ENCODE measurements around the gene SMTNL1. TPM values are rescaled to one million over a fixed set of nuclear protein-coding genes. Genes with fewer than 3 reads are reported as not detected.

The SMTNL1 gene
- total and polyA plus RNA-seq, 8 donors: not detected

GRCh38 chr11:57499413-57499982 is 37.9 kb upstream of the SMTNL1 start:
- WGBS, 2 donors: 1% methylated on average over 31 to 34 of the region's 35 CpGs
- DNase-seq (peak; percentile 97 to 99 (median 98)), ATAC-seq (peak; percentile 80 to 92 (median 82)), FAIRE-seq (peak; percentile 17)
- Histone ChIP-seq H3K36me3 (peaks cover 0 to 12% (median 0%) of the 10 kb centered on the region in 3 donors), H3K27ac (peak overlapping the region; percentile 69 to 85 (median 76)), H3K9me3 (no peaks in the 10 kb centered on the region), H3K27me3 (no peaks in the 10 kb centered on the region), H3K4me3 (peak overlapping the region in 2 of 4 donors; percentile 6 to 26), H3K4me1 (peaks cover 71 to 87% (median 81%) of the 10 kb centered on the region in 3 donors)
- no peak for TF ChIP-seq CTCF (IDR thresholded peaks at IDR 0.05)
- intact Hi-C loops (cut with DNase I): no loop called here

- ATAC-seq: peak; percentile 3 to 19 (median 14)
- Histone ChIP-seq H3K4me1 (peaks cover 69 to 88% (median 83%) of the 10 kb centered on the region in 3 donors), H3K27me3 (no peaks in the 10 kb centered on the region), H3K27ac (peak overlapping the region; percentile 69 to 85 (median 76)), H3K9me3 (no peaks in the 10 kb centered on the region), H3K36me3 (peaks cover 0 to 14% (median 0%) of the 10 kb centered on the region in 3 donors), H3K4me3 (peak overlapping the region in 2 of 4 donors; percentile 6 to 26)
- 12 to 19% methylated on average over 12 of the region's 12 CpGs for WGBS, 2 donors
- FAIRE-seq: no peak
- no peak for TF ChIP-seq CTCF (IDR thresholded peaks at IDR 0.05)
- intact Hi-C loops (cut with DNase I): no loop called here
- DNase-seq: peak in 1 of 6 donors; percentile 22
These were observed 37.4 kb upstream of the SMTNL1 start for GRCh38 chr11:57499983-57500461.

GRCh38 chr11:57500515-57500914 is 36.9 kb upstream of the SMTNL1 start:
- Histone ChIP-seq H3K36me3 (peaks cover 0 to 13% (median 0%) of the 10 kb centered on the region in 3 donors), H3K4me3 (no peak overlapping the region), H3K9me3 (no peaks in the 10 kb centered on the region), H3K4me1 (peaks cover 64 to 88% (median 84%) of the 10 kb centered on the region in 3 donors), H3K27me3 (no peaks in the 10 kb centered on the region), H3K27ac (peak overlapping the region; percentile 69 to 85 (median 76))
- ATAC-seq: peak; percentile 25 to 38 (median 28)
- intact Hi-C loops (cut with DNase I): no loop called here
- 42 to 43% methylated on average over 8 of the region's 8 CpGs for WGBS, 2 donors
- TF ChIP-seq CTCF (IDR thresholded peaks at IDR 0.05): no peak
- no peak for FAIRE-seq
- peak; percentile 71 to 92 (median 82) for DNase-seq

- no peak for FAIRE-seq
- Histone ChIP-seq H3K4me1 (peaks cover 60 to 87% (median 83%) of the 10 kb centered on the region in 3 donors), H3K4me3 (no peak overlapping the region), H3K27me3 (no peaks in the 10 kb centered on the region), H3K9me3 (no peaks in the 10 kb centered on the region), H3K36me3 (peaks cover 0 to 9% (median 0%) of the 10 kb centered on the region in 3 donors), H3K27ac (peak overlapping the region; percentile 69 to 85 (median 76))
- DNase-seq: peak in 3 of 6 donors; percentile 40 to 70 (median 46)
- WGBS, 2 donors: 60 to 63% methylated on average over 13 to 15 of the region's 15 CpGs
- intact Hi-C loops (cut with DNase I): no loop called here
- ATAC-seq: no peak
- no peak for TF ChIP-seq CTCF (IDR thresholded peaks at IDR 0.05)
These were observed 36.5 kb upstream of the SMTNL1 start for GRCh38 chr11:57500926-57501325.

GRCh38 chr11:57501953-57502352 is 35.4 kb upstream of the SMTNL1 start:
- Histone ChIP-seq H3K4me1 (peaks cover 50 to 78% (median 75%) of the 10 kb centered on the region in 3 donors), H3K27me3 (no peaks in the 10 kb centered on the region), H3K36me3 (peaks cover 0 to 5% (median 0%) of the 10 kb centered on the region in 3 donors), H3K4me3 (no peak overlapping the region), H3K27ac (peak overlapping the region; percentile 69 to 85 (median 76)), H3K9me3 (no peaks in the 10 kb centered on the region)
- FAIRE-seq (no peak), DNase-seq (peak; percentile 73 to 94 (median 90)), ATAC-seq (peak; percentile 50 to 61 (median 54))
- no peak for TF ChIP-seq CTCF (IDR thresholded peaks at IDR 0.05)
- WGBS, 2 donors: 36 to 38% methylated on average over 4 of the region's 4 CpGs
- intact Hi-C loops (cut with DNase I): no loop called here
